OCI-LY3 (cell line): ENCODE measurements around the gene HAPLN3.

ENCODE experiments used
- EZH2phosphoT487 ChIP-seq: fragments of 200-600 bp; shearing (Covaris generic); IDR thresholded peaks from 2 replicates; pipeline ENCODE4 v1.6.1; 2018; ENCODE audit warnings: antibody characterized with exemption, mixed run types, low read depth
- TF ChIP-seq, protein P1 (sequence below): fragments of 200-600, 300-600 bp; sonication (generic); IDR thresholded peaks from 2 replicates; pipeline ENCODE4 v1.5.1; 2014; ENCODE audit warnings: antibody characterized with exemption, low read length, low read depth

- TF ChIP-seq, protein P1, sequence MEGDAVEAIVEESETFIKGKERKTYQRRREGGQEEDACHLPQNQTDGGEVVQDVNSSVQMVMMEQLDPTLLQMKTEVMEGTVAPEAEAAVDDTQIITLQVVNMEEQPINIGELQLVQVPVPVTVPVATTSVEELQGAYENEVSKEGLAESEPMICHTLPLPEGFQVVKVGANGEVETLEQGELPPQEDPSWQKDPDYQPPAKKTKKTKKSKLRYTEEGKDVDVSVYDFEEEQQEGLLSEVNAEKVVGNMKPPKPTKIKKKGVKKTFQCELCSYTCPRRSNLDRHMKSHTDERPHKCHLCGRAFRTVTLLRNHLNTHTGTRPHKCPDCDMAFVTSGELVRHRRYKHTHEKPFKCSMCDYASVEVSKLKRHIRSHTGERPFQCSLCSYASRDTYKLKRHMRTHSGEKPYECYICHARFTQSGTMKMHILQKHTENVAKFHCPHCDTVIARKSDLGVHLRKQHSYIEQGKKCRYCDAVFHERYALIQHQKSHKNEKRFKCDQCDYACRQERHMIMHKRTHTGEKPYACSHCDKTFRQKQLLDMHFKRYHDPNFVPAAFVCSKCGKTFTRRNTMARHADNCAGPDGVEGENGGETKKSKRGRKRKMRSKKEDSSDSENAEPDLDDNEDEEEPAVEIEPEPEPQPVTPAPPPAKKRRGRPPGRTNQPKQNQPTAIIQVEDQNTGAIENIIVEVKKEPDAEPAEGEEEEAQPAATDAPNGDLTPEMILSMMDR: no peak
- no peak for TF ChIP-seq EZH2phosphoT487
These were observed 55.4 kb downstream of the HAPLN3 start for GRCh38 chr15:88839961-88840360.
